ENCODE measurements around the gene TBC1D22B. TPM values are rescaled to one million over a fixed set of nuclear protein-coding genes. Genes with fewer than 3 reads are reported as not detected.
"Not testable (repeated sequence)": the region's sequence is repeated elsewhere in the genome, so short reads cannot be mapped to it uniquely, and the experiment has no call there.

Gene TBC1D22B
- total RNA-seq, 2 donors from 2014 or later = 11.2 to 11.9 TPM

DNA sequence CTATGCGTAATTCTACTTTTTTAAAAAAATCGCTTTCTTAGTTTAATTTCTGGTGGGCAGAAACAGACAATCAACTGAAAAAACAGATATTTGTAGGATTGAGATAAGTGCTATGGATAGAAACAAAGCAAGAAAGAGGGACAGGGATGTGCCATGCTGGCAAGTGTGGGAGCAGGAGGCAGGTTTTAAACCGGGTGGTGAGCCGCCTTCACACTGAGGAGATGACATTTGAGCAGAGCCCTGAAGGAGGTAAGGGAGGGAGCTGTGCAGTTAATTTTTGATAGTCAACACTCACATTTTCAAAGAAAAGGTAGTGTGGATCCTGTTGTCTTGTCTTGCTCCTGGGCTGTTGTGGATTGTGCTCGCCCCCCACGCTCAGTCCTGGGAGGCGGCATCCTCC lies 47.2 kb downstream of the TBC1D22B start:
- Mint-ChIP-seq H3K4me3 (no peak overlapping the region), H3K36me3 (ENCODE audit: low read depth) (peaks cover 4% of the 10 kb centered on the region), H3K4me1 (peaks cover 10% of the 10 kb centered on the region), H3K27me3 (no peaks in the 10 kb centered on the region), H3K27ac (peak overlapping the region; percentile 84)
- ATAC-seq (no peak), DNase-seq (no peak)
- H3K9me3 ChIP-seq (ENCODE audit: control insufficient read depth, low read length, poor library complexity, severe bottlenecking) = no peaks in the 10 kb centered on the region

DNA sequence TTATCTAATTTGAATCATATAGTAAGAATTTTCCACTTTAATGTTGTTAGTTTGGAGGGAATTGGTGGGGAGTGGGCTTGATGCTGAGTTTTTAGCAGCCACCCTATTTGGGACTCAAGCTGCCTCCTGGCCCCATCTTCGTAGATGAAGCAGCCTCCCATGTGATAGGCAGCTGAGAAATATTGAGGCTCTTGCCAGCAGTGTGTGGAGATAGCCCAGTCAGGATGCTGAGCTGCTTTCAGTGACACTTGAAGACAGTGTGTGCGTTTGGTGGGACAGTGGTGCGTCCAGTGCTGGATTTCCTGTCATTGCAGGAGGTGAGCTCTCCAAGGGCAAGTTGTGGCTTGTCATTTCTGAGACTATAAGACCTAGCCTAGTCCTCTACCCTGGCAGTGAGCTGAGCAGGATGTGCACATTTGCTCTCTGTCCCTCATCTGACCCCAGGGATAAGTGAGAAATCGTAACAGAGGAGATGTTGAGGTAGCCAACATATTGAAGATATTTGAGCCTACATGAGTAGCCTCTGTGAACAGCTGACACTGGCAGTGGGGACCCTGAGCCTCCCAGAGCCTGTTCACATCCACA lies 48.4 kb downstream of the TBC1D22B start:
- no peaks in the 10 kb centered on the region for H3K27me3 Mint-ChIP-seq
- H3K9me3 ChIP-seq (ENCODE audit: control insufficient read depth, low read length, poor library complexity, severe bottlenecking) = no peaks in the 10 kb centered on the region
- DNase-seq (no peak), ATAC-seq (no peak)
- H3K4me3 Mint-ChIP-seq = no peak overlapping the region
- peak overlapping the region; percentile 14 for H3K27ac Mint-ChIP-seq
- H3K4me1 Mint-ChIP-seq = peaks cover 10% of the 10 kb centered on the region
- peaks cover 4% of the 10 kb centered on the region for H3K36me3 Mint-ChIP-seq (ENCODE audit: low read depth)

DNA sequence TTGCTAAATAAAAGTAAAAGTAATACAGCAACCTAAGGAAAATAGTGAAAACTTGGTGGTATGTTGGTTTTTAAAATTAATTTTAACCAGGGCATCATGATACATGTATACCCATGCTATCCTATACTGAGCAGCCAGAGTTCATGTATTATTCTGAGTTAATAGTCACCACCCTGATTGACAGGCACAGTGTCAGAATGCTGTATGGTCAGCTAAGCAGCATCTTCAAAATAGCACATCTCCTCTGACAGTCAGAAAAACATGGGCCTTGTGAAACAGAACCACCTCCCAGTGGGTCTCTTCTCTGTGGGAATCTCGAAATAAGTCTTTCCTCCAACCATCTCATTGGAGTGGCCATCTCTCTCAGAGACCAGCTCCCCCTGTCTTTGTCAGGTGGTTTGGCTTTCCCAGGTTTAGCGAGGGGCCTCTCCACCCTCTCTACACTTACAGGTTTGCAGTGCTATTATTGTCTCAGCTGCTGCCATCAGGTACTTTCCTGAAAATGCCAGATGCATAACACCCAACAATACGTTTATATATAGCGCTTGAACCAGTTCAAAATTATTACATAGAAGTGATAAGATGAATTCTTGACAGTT lies 49.2 kb downstream of the TBC1D22B start:
- peaks cover 10% of the 10 kb centered on the region for H3K4me1 Mint-ChIP-seq
- H3K36me3 Mint-ChIP-seq (ENCODE audit: low read depth) = peaks cover 4% of the 10 kb centered on the region
- no peak overlapping the region for H3K27ac Mint-ChIP-seq
- DNase-seq (no peak), ATAC-seq (no peak)
- H3K4me3 Mint-ChIP-seq = no peak overlapping the region
- no peaks in the 10 kb centered on the region for H3K27me3 Mint-ChIP-seq
- no peaks in the 10 kb centered on the region for H3K9me3 ChIP-seq (ENCODE audit: control insufficient read depth, low read length, poor library complexity, severe bottlenecking)

DNA sequence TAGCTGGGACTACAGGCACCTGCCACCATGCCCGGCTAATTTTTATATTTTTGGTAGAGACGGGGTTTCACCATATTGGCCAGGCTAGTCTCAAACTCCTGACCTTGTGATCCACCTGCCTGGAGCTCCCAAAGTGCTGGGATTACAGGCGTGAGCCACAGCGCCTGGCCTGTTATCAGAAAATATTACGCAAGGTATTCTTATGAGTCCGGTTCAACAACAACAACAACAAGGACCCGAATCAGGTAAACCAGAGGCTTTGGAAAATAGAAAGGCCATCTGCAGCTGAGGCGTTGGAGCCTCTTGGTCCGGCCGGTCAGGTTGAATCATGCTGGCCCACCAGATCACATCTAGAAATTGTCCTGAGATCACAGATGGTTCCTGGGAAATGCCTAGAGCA lies 49.9 kb downstream of the TBC1D22B start:
- H3K9me3 ChIP-seq (ENCODE audit: control insufficient read depth, low read length, poor library complexity, severe bottlenecking); H3K4me1 Mint-ChIP-seq; H3K36me3 Mint-ChIP-seq (ENCODE audit: low read depth); H3K27ac Mint-ChIP-seq; DNase-seq; ATAC-seq; H3K27me3 Mint-ChIP-seq; H3K4me3 Mint-ChIP-seq: not testable (repeated sequence)

DNA sequence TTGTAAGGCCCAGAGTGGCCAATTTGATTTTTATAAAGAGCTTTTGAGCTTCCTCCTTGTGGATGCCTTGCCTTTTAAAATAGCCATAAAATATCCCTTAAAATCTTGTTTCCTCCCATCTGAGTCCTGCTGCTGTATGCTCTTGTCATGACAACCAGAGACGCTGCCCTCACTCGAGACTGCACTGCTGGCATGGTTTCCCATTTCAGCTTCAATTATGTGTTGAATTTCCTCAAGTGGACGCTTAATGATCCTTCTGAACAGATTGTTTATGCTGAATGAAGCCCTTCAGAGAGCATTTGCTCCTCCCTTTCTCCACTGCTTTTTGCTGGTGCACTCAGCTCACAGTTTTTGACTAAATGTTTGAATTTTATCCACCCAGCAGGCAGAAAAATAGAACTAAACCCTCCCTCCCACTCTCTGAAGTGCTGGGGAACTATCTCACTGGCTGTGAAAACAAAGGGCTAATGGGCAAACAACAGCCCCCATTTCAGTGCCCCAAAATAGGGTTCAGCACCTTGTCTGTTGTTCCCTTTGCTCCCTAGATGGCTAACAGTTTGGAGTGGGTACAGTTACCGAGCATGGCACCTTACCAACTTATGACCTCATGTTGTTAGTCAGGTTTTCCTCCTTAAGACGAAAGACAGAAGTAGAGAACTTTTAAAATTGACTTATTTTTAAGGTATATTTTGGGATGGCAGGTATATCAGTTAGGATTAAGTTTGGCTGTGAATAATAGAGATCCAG lies 50.7 kb downstream of the TBC1D22B start:
- peaks cover 6% of the 10 kb centered on the region for H3K4me1 Mint-ChIP-seq
- no peak overlapping the region for H3K27ac Mint-ChIP-seq
- no peaks in the 10 kb centered on the region for H3K27me3 Mint-ChIP-seq
- ATAC-seq (no peak), DNase-seq (no peak)
- H3K4me3 Mint-ChIP-seq = no peak overlapping the region
- H3K36me3 Mint-ChIP-seq (ENCODE audit: low read depth) = peaks cover 3% of the 10 kb centered on the region
- no peaks in the 10 kb centered on the region for H3K9me3 ChIP-seq (ENCODE audit: control insufficient read depth, low read length, poor library complexity, severe bottlenecking)

DNA sequence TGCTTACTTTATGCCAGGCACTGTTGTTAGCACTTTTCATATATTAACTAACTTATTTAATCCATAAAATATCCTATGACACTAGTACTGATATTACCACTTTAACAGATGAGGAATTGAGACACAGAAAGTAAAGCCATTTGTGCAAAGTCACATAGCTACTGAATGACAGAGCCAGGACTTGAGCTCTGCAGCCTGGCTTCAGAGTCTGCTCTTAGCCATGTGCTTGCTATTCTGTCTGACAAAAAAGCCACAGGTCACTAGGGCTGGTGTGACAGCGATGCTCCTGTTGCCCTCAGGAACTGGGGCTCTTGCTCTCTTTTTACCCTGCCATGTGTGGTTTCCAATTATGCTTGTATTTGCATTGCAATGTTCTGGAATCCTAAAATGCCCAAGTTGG lies 51.5 kb downstream of the TBC1D22B start:
- no peaks in the 10 kb centered on the region for H3K27me3 Mint-ChIP-seq
- peaks cover under 1% of the 10 kb centered on the region for H3K4me1 Mint-ChIP-seq
- H3K36me3 Mint-ChIP-seq (ENCODE audit: low read depth) = peaks cover 1% of the 10 kb centered on the region
- no peaks in the 10 kb centered on the region for H3K9me3 ChIP-seq (ENCODE audit: control insufficient read depth, low read length, poor library complexity, severe bottlenecking)
- no peak overlapping the region for H3K27ac Mint-ChIP-seq
- ATAC-seq = no peak
- no peak for DNase-seq
- no peak overlapping the region for H3K4me3 Mint-ChIP-seq

DNA sequence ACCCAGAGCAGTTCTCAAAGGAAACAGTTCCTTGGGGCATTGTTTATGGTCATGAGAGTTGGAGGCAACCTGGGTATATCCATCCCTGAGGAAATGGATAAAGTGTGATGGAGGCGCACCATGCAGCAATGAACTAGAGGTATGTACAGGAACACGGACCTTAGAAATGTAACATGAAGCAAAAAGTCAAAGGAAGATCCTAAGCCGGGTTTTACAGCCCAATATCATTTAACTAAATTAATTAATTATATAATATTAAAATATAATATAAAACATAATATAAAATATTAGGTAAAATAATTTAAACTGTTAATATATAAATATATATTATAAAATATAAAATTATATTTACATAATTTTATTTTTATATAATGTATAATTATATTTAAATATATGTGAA lies 52.1 kb downstream of the TBC1D22B start:
- no peaks in the 10 kb centered on the region for H3K27me3 Mint-ChIP-seq
- no peak overlapping the region for H3K27ac Mint-ChIP-seq
- ATAC-seq (no peak), DNase-seq (no peak)
- H3K4me1 Mint-ChIP-seq = peaks cover 6% of the 10 kb centered on the region
- H3K36me3 Mint-ChIP-seq (ENCODE audit: low read depth) = peaks cover 5% of the 10 kb centered on the region
- H3K9me3 ChIP-seq (ENCODE audit: control insufficient read depth, low read length, poor library complexity, severe bottlenecking) = no peaks in the 10 kb centered on the region
- H3K4me3 Mint-ChIP-seq = no peak overlapping the region

DNA sequence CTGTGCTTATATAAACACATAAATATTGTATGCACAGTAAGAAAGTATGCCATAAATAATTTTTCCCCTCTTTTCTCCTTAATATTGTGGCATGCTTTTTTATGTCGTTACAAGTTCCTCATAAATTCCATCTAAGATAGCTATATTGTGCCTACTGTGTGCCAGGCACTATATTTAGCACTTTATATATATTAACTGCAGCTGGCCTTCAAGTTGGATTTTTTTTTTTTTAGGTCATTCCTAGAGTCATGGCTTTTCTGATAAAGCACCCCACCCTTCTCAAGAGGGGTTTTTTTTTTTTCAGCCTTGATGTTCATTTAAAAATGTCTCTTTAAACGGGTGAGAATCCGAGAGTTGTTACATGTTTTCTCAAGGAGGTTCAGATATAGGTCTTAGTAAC lies 53.4 kb downstream of the TBC1D22B start:
- Mint-ChIP-seq H3K27me3 (no peaks in the 10 kb centered on the region), H3K27ac (no peak overlapping the region), H3K36me3 (ENCODE audit: low read depth) (peaks cover 6% of the 10 kb centered on the region), H3K4me3 (no peak overlapping the region), H3K4me1 (peaks cover 7% of the 10 kb centered on the region)
- DNase-seq = no peak
- ATAC-seq = no peak
- H3K9me3 ChIP-seq (ENCODE audit: control insufficient read depth, low read length, poor library complexity, severe bottlenecking) = no peaks in the 10 kb centered on the region

DNA sequence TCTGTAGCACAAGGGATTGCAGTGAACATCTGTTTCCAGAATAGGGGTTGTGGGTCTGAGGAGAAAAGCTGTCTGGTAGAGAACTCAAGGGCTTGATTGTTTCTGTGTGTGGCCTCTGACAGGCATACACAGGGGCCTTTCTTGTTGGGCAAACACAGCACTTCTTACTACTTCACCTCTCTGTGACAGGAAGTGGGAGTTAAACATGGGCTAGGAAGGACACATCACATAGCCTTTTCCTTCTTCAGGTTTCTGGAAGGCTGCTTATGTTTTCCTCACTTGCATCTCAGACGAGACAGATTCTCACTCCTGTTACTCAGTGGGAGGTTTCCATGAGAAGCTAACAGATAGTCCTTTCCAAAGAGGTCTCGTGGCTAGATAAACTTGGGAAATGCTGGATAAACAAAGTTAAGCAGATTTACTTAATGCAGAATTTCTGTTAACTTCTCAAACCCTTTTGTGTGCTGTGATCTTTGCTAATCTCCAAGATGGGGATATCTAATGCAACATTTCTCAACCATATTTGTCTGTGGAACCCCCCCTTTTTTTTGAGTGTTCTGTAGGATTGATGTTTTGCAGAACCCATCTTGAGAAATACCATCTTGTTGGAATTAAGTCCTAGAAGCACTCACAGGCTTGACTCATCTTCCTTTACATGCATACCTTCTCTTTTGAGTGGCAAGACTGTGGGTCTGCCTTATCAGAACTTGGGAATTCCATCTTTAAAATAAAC lies 54.3 kb downstream of the TBC1D22B start:
- H3K9me3 ChIP-seq (ENCODE audit: control insufficient read depth, low read length, poor library complexity, severe bottlenecking) = no peaks in the 10 kb centered on the region
- H3K27ac Mint-ChIP-seq = no peak overlapping the region
- peaks cover 7% of the 10 kb centered on the region for H3K4me1 Mint-ChIP-seq
- H3K27me3 Mint-ChIP-seq = no peaks in the 10 kb centered on the region
- H3K4me3 Mint-ChIP-seq = no peak overlapping the region
- peaks cover 6% of the 10 kb centered on the region for H3K36me3 Mint-ChIP-seq (ENCODE audit: low read depth)
- no peak for DNase-seq
- no peak for ATAC-seq

DNA sequence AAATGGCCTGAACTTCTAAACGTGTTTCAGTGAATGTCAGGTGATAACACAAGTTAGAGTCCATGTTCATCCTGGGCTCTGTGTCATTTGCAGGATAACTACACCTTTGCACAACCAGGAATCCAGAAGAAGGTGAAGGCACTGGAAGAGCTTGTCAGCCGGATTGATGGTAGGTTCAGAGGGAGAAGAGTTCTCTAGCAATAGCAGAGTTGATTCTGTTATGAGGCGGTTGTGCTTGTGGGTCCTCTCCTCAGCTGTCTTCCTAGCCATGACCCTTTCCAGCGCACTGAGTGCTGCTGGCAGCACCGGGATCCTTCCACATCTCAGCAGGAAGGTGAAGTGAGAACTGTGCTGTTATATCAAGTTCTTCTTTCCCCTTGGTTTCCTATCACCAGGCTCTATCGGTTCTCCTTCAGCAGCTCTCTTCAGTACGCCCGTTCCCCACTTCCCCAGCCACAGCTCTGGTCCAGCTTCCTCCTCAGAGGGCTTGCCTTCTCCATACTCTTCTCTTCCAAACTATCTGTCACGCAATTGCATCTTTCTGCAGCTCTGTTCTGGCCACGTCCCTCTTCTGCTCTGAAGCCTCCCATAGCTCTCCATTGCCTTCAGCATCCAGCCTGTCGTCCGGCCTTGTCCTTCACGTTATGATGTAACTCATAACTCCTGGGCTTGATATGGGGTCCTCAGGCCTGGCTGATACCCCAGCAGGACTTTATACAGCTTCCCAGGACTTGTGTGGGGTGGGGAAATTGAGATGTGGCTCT lies 56.3 kb downstream of the TBC1D22B start:
- Mint-ChIP-seq H3K36me3 (ENCODE audit: low read depth) (peaks cover 6% of the 10 kb centered on the region), H3K27me3 (no peaks in the 10 kb centered on the region), H3K4me1 (peaks cover 7% of the 10 kb centered on the region), H3K27ac (peak overlapping the region; percentile 65), H3K4me3 (no peak overlapping the region)
- ATAC-seq (no peak), DNase-seq (no peak)
- no peaks in the 10 kb centered on the region for H3K9me3 ChIP-seq (ENCODE audit: control insufficient read depth, low read length, poor library complexity, severe bottlenecking)

DNA sequence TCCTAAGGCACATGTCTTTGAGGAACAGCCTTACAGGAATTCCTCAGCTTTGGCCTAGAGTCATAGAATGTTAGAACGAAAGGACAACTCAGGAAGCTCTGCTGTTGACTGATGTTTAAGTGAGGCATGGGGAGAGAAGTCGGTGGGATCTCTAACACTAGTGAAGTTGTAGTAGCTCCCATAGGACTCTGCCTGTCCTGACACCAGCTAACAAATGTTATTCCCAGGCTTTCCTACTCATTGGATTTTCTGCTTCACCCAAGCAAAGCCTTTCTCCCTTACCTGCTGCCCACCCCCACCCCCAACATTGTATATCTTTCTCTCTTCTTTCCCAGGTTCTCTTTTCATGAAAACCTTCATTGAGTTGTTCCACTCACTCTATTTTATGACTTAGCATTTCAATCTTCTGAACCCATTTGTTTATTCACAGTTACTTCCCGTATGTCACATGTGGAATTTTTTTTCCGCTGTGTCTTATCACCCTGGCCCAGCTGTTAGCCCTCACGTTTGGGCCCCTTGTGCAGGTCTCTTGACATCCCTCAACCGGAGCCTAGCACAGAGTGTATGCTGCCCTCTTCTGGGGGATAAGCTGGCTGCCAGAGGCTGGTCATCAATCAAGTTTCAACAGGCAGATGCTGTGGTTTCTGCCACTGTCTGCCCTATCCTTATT lies 57.0 kb downstream of the TBC1D22B start:
- DNase-seq = no peak
- Mint-ChIP-seq H3K27ac (peak overlapping the region; percentile 65), H3K27me3 (no peaks in the 10 kb centered on the region), H3K36me3 (ENCODE audit: low read depth) (peaks cover 6% of the 10 kb centered on the region), H3K4me3 (no peak overlapping the region), H3K4me1 (peaks cover 7% of the 10 kb centered on the region)
- ATAC-seq = peak; percentile 61
- H3K9me3 ChIP-seq (ENCODE audit: control insufficient read depth, low read length, poor library complexity, severe bottlenecking) = no peaks in the 10 kb centered on the region

DNA sequence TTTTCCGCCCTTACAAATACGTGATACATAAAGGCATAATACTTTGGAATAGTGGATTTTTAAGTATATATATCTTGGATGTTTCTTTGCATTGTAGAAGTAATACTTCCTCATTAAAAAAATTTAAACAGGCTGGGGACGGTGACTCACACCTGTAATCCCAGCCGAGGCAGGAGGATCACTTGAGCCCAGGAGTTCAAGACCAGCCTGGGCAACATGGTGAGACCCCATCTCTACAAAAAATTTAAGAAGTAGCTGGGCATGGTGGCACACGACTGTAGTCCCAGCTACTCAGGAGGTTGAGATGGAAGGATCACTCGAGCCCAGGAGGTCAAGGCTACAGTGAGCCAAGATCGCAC lies 57.6 kb downstream of the TBC1D22B start:
- H3K4me3 Mint-ChIP-seq = no peak overlapping the region
- H3K9me3 ChIP-seq (ENCODE audit: control insufficient read depth, low read length, poor library complexity, severe bottlenecking) = no peaks in the 10 kb centered on the region
- H3K36me3 Mint-ChIP-seq (ENCODE audit: low read depth) = peaks cover 6% of the 10 kb centered on the region
- H3K4me1 Mint-ChIP-seq = peaks cover 7% of the 10 kb centered on the region
- ATAC-seq (no peak), DNase-seq (no peak)
- H3K27me3 Mint-ChIP-seq = no peaks in the 10 kb centered on the region
- no peak overlapping the region for H3K27ac Mint-ChIP-seq
